Stimulated activated CD4-positive, alpha-beta T cell treated with anti-CD3 and anti-CD28 coated beads, Interleukin-2, amount 100 ng/mL, for 48 hours (primary cell): Measurements from ENCODE around the gene ZNF556.

Source experiments
- DNase-seq, 2 donors: peaks; one replicate each; pipeline ENCODE4 v3.0.0-alpha.2; 2020

The ZNF556 gene

GRCh38 chr19:2867025-2867991 lies at the start of gene ZNF556:
ZNF556 (plus strand) TSS chr19:2867335; CDS start chr19:2867422, 87 bp downstream.
- DNase-seq: no peak

GRCh38 chr19:2819540-2820111 lies 47.5 kb upstream of the ZNF556 start, which contains the start of gene ZNF554:
ZNF554 (plus strand) TSS chr19:2819868; CDS start chr19:2820072, 204 bp downstream.
- peak; percentile 97 to 99 for DNase-seq

DNA sequence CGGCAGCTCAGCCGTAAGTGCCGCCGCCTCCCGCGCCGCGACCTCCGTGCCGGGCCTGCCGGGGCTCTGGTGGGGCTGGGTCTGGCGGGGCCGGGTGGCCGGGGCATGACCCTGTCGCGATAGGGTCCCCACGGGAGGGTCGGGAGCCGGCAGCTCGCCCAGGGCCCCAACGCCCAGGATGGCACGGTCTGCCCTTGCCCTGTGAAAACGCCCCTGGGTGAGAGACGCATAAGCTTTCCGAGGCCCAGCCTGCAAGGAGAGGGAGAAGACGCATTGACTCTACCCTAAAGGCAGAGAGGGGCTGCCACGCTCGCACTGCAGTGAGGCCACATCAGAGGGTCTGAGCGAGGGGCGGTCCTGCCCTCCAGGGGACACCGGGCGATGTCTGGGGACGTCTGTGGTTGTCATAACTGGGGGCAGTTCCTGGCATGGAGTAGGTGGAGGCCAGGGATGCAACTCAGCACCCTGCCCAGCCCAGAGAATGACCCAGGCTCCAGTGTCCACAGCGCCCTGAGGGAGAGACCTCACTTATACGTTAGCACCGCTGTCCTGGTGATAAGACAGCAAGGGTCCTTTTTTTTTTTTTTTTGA lies 46.9 kb upstream of the ZNF556 start:
- no peak for DNase-seq

- no peak for DNase-seq
These were observed 44.3 kb upstream of the ZNF556 start for GRCh38 chr19:2822846-2823245.

DNA sequence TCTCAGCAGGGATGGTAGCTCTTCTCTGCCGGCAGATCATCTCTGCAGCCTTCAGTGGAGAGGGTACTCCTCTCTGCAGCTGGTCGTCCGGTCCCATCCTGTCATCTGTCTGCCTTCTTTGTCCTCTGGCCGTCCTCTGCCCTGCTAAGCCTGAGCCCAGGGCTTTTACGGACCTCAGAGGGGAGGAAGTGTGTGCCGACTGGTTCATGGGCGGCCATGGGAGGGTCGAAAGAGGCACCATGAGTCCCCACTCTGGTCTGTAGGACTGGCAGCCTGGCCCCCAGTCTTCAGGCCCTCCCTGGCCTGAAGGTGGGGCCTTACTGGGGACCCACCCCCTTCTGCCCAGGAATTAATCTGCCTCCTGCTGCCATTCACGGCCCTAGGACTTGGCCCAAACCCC lies 43.5 kb upstream of the ZNF556 start:
- DNase-seq: no peak

DNA sequence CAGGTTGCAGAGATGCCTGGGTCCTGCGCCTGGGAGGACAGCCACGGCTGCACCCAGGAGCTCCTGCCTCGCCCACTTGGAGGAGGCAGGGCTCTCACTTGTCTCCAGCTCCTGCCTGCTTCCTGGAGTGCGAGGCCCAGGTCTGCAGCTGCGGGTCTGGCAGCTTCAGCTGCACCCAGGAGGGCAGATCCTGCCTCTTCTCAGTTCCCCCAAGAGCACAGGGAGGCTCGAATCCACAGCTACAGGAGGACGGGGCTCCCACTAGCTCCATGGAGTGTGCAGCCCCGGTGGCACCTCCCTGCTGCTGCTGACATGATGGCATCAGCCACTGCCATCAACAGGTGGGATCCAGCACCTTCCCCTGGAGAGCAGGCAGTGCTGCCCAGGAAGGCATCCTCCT lies 43.0 kb upstream of the ZNF556 start:
- no peak for DNase-seq

GRCh38 chr19:2827022-2827421 lies 40.1 kb upstream of the ZNF556 start:
- no peak for DNase-seq

GRCh38 chr19:2827840-2828489 lies 39.2 kb upstream of the ZNF556 start:
- no peak for DNase-seq

- DNase-seq: no peak
These were observed 32.8 kb upstream of the ZNF556 start for GRCh38 chr19:2834294-2834871.

GRCh38 chr19:2837430-2837829 lies 29.7 kb upstream of the ZNF556 start:
- DNase-seq: no peak

GRCh38 chr19:2840794-2841791 lies 26.0 kb upstream of the ZNF556 start, which contains the start of gene ZNF555:
ZNF555 (plus strand) TSS chr19:2841475; CDS start chr19:2841573, 98 bp downstream.
- DNase-seq: peak; percentile 92 to 95

DNA sequence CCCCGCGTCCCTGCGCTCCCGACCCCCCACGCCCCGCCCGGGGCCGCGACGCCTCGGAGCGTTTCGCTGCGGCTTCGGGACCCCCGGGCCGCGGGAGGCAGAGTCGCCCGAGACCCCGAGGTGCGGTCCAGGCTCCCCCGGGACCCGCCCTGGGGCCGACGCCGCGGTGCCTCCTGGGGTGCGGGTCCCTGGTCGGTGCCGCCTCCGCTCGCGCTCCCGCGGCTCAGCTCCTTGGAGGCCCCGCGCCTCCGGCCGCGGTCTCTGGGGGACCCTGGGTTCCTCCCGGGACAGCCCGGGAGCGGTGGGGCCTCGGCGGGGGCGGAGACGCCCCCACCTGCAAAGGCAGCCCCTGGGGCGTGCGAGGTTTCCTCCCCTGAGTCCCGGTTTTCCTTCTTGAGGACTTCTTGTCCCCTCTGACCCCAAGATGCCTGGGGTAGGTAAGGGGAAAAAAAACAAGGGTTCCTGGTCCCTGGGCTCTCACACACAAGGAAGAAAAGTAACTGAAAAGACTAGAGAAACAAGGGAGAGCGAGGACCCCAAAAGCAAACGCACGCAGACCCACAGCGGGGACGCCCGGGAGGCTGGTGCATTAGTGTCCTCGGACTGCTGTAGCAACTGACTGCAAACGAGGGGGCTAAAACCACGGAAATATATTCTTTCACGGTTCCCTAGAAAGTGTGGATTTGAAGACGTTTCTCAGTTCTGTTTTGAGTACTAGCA lies 25.1 kb upstream of the ZNF556 start:
- DNase-seq: no peak

DNA sequence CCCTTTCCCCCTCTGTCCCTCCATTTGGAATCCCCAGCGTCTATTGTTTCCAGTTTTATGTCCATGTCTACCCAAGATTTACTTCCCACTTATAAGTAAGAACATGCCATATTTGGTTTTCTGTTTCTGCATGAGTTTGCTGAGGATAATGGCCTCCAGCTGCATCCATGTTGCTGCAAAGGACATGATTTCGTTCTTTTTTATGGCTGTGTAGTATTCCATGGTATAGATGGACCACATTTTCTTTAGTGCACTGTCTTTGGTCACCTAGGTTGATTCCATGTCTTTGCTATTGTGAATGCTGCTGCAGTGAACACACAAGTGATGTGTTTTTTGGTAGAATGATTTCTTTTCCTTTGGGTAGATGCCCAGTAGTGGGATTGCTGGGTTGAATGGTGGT lies 22.0 kb upstream of the ZNF556 start:
- DNase-seq: no peak

- no peak for DNase-seq
These were observed 20.8 kb upstream of the ZNF556 start for GRCh38 chr19:2846180-2846894.

DNA sequence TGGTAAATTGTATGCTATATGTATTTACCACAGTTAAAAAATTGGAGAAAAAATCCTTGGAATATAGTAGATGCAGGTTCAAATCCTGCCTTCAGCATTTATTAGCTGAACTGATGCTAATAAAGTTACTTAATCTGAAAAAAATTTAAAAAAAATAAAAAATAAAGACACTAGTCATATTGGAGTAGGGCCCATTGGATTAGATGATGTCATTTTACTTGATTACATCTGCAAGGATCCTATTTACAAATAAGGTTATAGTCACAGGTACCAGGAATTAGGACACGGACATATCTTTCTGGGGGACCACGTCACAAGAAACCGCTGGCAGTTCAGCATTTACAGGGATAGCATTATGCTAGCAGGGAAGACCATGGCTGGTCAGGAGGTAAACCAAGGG lies 19.6 kb upstream of the ZNF556 start:
- no peak for DNase-seq

- no peak for DNase-seq
These were observed 18.5 kb upstream of the ZNF556 start for GRCh38 chr19:2848616-2849015.

GRCh38 chr19:2850256-2850925 lies 16.7 kb upstream of the ZNF556 start:
- no peak for DNase-seq

DNA sequence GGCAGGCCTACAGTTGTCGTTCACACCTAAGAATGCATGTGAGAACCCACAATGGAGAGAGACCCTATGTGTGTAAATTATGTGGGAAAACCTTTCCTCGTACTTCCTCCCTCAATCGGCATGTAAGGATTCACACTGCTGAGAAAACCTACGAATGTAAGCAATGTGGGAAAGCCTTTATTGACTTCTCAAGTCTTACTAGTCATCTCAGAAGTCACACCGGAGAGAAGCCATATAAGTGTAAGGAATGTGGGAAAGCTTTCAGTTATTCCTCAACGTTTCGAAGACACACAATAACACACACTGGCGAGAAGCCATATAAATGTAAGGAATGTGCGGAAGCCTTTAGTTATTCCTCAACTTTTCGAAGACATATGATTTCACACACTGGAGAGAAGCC lies 14.5 kb upstream of the ZNF556 start:
- no peak for DNase-seq

- DNase-seq: no peak
These were observed 14.0 kb upstream of the ZNF556 start for GRCh38 chr19:2853015-2853606.
